ENCODE results near the gene ADRB1.

The ADRB1 gene

DNA sequence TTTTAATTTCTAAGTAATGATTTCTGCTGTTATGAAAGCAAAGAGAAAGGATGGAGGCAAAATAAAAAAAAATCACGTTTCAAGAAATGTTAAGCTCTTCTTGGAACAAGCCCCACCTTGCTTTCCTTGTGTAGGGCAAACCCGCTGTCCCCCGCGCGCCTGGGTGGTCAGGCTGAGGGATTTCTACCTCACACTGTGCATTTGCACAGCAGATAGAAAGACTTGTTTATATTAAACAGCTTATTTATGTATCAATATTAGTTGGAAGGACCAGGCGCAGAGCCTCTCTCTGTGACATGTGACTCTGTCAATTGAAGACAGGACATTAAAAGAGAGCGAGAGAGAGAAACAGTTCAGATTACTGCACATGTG is 2.4 kb downstream of the ADRB1 start:
- H2BK120ac ChIP-seq (ENCODE audit: low read depth, low read length): no peak overlapping the region
- peaks cover 22 to 93% (median 44%) of the 10 kb centered on the region in 3 experiments for H3K27me3 ChIP-seq (ENCODE audit: control insufficient read depth in 3 of 3, insufficient read depth in 3 of 3, low read depth in 1 of 3, low read length in 3 of 3)
- H3K14ac ChIP-seq (ENCODE audit: low read length): no peak overlapping the region
- H3K4me2 ChIP-seq (ENCODE audit: insufficient read depth, low read length, poor library complexity, severe bottlenecking): no peak overlapping the region
- no peaks in the 10 kb centered on the region for H3K36me3 ChIP-seq (replicated peaks in 1 of 2; ENCODE audit: control insufficient read depth in 2 of 2, insufficient read depth in 2 of 2, low read length in 2 of 2)
- H2AFZ ChIP-seq (ENCODE audit: low read length): no peak overlapping the region
- no peak overlapping the region for H3K9ac ChIP-seq (ENCODE audit: low read depth, low read length, poor library complexity)
- no peak overlapping the region for H2AK5ac ChIP-seq (ENCODE audit: low read depth, low read length)
- no peak overlapping the region for H3K4me3 ChIP-seq (ENCODE audit: low read length in 2 of 2)
- H3K79me1 ChIP-seq (ENCODE audit: low read depth, low read length): peaks cover 3% of the 10 kb centered on the region
- H2BK12ac ChIP-seq (ENCODE audit: low read length): no peak overlapping the region
- no peak overlapping the region for H3K27ac ChIP-seq (replicated peaks; ENCODE audit: low read length)
- H3K18ac ChIP-seq (ENCODE audit: low read length): no peak overlapping the region
- H4K8ac ChIP-seq (ENCODE audit: low read depth, low read length): no peak overlapping the region
- H3K4me1 ChIP-seq (ENCODE audit: control insufficient read depth in 2 of 2, insufficient read depth in 1 of 2, low read depth in 1 of 2, low read length in 2 of 2): peaks cover 4 to 6% of the 10 kb centered on the region in 2 donors
- no peak for DNase-seq (ENCODE audit: low spot score)
- no peak overlapping the region for H4K91ac ChIP-seq (ENCODE audit: low read depth, low read length, poor library complexity)
- WGBS, 2 donors (ENCODE audit: extremely low coverage in 2 of 2, insufficient read length in 2 of 2, insufficient replicate concordance in 1 of 2): no CpG with 5 or more reads among the region's 7 CpGs
- peaks cover 0 to 7% of the 10 kb centered on the region in 2 donors for H3K9me3 ChIP-seq (replicated peaks in 1 of 2; ENCODE audit: control insufficient read depth in 2 of 2, insufficient read depth in 1 of 2, low read depth in 1 of 2, low read length in 2 of 2)
- no peak overlapping the region for H2BK15ac ChIP-seq (ENCODE audit: low read length)
- H3K23ac ChIP-seq (ENCODE audit: low read depth, low read length, poor library complexity): no peak overlapping the region
- no peak overlapping the region for H3K4ac ChIP-seq (ENCODE audit: low read length)
- no peak overlapping the region for H2BK5ac ChIP-seq (ENCODE audit: low read length)

DNA sequence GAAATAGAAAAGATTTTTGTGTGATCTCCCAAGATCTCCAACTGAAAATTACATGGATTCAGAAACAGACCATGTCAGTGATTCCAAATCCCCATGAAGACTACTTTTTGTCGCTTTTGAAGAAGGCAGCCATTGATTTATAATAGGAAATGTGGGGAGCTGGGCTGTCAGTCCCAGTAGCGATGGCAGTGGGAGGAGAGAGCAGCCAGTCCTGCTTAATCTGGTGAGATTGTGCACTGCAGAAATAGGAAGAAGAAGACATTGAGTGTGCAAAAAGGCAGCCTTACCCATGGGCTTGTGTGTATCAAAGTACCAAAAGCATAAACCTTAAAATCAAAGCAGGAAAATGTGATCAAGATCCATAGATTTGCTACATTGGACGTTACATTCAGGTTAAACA is 4.8 kb downstream of the ADRB1 start:
- Histone ChIP-seq H3K36me3 (replicated peaks in 1 of 2; ENCODE audit: control insufficient read depth in 2 of 2, insufficient read depth in 2 of 2, low read length in 2 of 2) (no peaks in the 10 kb centered on the region), H3K27me3 (ENCODE audit: control insufficient read depth in 3 of 3, insufficient read depth in 3 of 3, low read depth in 1 of 3, low read length in 3 of 3) (peaks cover 19 to 83% (median 33%) of the 10 kb centered on the region in 3 experiments), H2BK120ac (ENCODE audit: low read depth, low read length) (no peak overlapping the region), H3K4me2 (ENCODE audit: insufficient read depth, low read length, poor library complexity, severe bottlenecking) (no peak overlapping the region), H3K9ac (ENCODE audit: low read depth, low read length, poor library complexity) (no peak overlapping the region), H3K23ac (ENCODE audit: low read depth, low read length, poor library complexity) (no peak overlapping the region), H3K4me1 (ENCODE audit: control insufficient read depth in 2 of 2, insufficient read depth in 1 of 2, low read depth in 1 of 2, low read length in 2 of 2) (peaks cover 4 to 6% of the 10 kb centered on the region in 2 donors), H2AFZ (ENCODE audit: low read length) (no peak overlapping the region), H4K8ac (ENCODE audit: low read depth, low read length) (no peak overlapping the region), H3K4ac (ENCODE audit: low read length) (no peak overlapping the region), H2BK5ac (ENCODE audit: low read length) (no peak overlapping the region), H3K27ac (replicated peaks; ENCODE audit: low read length) (no peak overlapping the region), H2AK5ac (ENCODE audit: low read depth, low read length) (no peak overlapping the region), H2BK12ac (ENCODE audit: low read length) (no peak overlapping the region), H3K14ac (ENCODE audit: low read length) (no peak overlapping the region), H3K79me1 (ENCODE audit: low read depth, low read length) (peaks cover 3% of the 10 kb centered on the region), H2BK15ac (ENCODE audit: low read length) (no peak overlapping the region), H3K18ac (ENCODE audit: low read length) (no peak overlapping the region), H3K9me3 (replicated peaks in 1 of 2; ENCODE audit: control insufficient read depth in 2 of 2, insufficient read depth in 1 of 2, low read depth in 1 of 2, low read length in 2 of 2) (peaks cover 0 to 7% of the 10 kb centered on the region in 2 donors), H3K4me3 (ENCODE audit: low read length in 2 of 2) (no peak overlapping the region), H4K91ac (ENCODE audit: low read depth, low read length, poor library complexity) (no peak overlapping the region)
- WGBS, 2 donors (ENCODE audit: extremely low coverage in 2 of 2, insufficient read length in 2 of 2, insufficient replicate concordance in 1 of 2): no CpG with 5 or more reads among the region's 3 CpGs
- no peak for DNase-seq (ENCODE audit: low spot score)

DNA sequence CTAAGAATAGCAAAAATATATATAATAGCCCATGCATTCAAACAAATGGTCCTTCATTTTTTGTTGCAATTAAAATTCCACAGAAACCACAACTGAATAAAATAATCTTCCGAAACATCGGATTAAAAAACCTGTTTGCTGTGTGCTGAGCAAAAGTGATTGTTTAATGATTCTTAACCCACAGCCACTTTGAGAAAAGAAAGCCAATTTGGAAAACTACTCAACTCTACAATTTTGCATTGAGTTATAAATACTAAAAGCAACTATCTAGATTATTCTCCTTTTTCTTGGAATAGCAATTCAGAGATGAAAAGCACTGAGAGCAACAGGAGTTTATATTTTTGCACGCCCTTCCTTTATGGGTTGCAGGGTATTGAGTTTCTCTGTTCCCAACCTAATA is 8.0 kb downstream of the ADRB1 start:
- peaks cover 2 to 68% (median 5%) of the 10 kb centered on the region in 3 experiments for H3K27me3 ChIP-seq (ENCODE audit: control insufficient read depth in 3 of 3, insufficient read depth in 3 of 3, low read depth in 1 of 3, low read length in 3 of 3)
- H2BK15ac ChIP-seq (ENCODE audit: low read length): no peak overlapping the region
- H2BK12ac ChIP-seq (ENCODE audit: low read length): no peak overlapping the region
- no peak overlapping the region for H2AFZ ChIP-seq (ENCODE audit: low read length)
- no peaks in the 10 kb centered on the region for H3K36me3 ChIP-seq (replicated peaks in 1 of 2; ENCODE audit: control insufficient read depth in 2 of 2, insufficient read depth in 2 of 2, low read length in 2 of 2)
- no peaks in the 10 kb centered on the region for H3K79me1 ChIP-seq (ENCODE audit: low read depth, low read length)
- H3K18ac ChIP-seq (ENCODE audit: low read length): no peak overlapping the region
- no peak overlapping the region for H4K8ac ChIP-seq (ENCODE audit: low read depth, low read length)
- no peak overlapping the region for H2BK120ac ChIP-seq (ENCODE audit: low read depth, low read length)
- H3K4me3 ChIP-seq (ENCODE audit: low read length in 2 of 2): no peak overlapping the region
- no peak overlapping the region for H2BK5ac ChIP-seq (ENCODE audit: low read length)
- no peak overlapping the region for H3K23ac ChIP-seq (ENCODE audit: low read depth, low read length, poor library complexity)
- H3K4ac ChIP-seq (ENCODE audit: low read length): no peak overlapping the region
- no peak overlapping the region for H3K4me2 ChIP-seq (ENCODE audit: insufficient read depth, low read length, poor library complexity, severe bottlenecking)
- H3K9ac ChIP-seq (ENCODE audit: low read depth, low read length, poor library complexity): no peak overlapping the region
- no peak overlapping the region for H3K14ac ChIP-seq (ENCODE audit: low read length)
- WGBS, 2 donors (ENCODE audit: extremely low coverage in 2 of 2, insufficient read length in 2 of 2, insufficient replicate concordance in 1 of 2): no CpG with 5 or more reads among the region's 3 CpGs
- H2AK5ac ChIP-seq (ENCODE audit: low read depth, low read length): no peak overlapping the region
- H3K4me1 ChIP-seq (ENCODE audit: control insufficient read depth in 2 of 2, insufficient read depth in 1 of 2, low read depth in 1 of 2, low read length in 2 of 2): no peaks in the 10 kb centered on the region
- H3K27ac ChIP-seq (replicated peaks; ENCODE audit: low read length): no peak overlapping the region
- H4K91ac ChIP-seq (ENCODE audit: low read depth, low read length, poor library complexity): no peak overlapping the region
- DNase-seq (ENCODE audit: low spot score): no peak
- no peaks in the 10 kb centered on the region for H3K9me3 ChIP-seq (replicated peaks in 1 of 2; ENCODE audit: control insufficient read depth in 2 of 2, insufficient read depth in 1 of 2, low read depth in 1 of 2, low read length in 2 of 2)

DNA sequence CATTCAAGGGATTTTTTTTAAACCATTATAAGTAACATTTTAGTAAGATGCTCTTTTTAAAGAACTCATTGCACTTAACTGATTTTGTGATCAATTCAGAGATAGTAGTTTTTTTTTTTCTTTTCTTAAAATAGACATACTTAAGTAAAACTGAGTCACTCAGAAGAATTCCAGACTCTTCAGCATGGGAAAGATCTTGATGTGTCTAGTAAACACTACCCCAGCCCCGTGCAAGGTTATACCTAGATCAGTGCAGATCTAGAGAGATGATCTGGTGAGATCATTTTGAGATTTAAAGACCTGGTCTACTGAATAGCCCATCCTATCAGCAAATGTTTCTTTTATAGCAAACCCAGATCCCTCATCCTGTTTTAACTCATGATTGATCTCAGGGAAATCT is 8.6 kb downstream of the ADRB1 start:
- H3K36me3 ChIP-seq (replicated peaks in 1 of 2; ENCODE audit: control insufficient read depth in 2 of 2, insufficient read depth in 2 of 2, low read length in 2 of 2): no peaks in the 10 kb centered on the region

More for the DNA sequence above, 8.6 kb downstream of the ADRB1 start:
- no peaks in the 10 kb centered on the region for H3K9me3 ChIP-seq (replicated peaks in 1 of 2; ENCODE audit: control insufficient read depth in 2 of 2, insufficient read depth in 1 of 2, low read depth in 1 of 2, low read length in 2 of 2)
- no CpG with 5 or more reads among the region's 1 CpG for WGBS, 2 donors (ENCODE audit: extremely low coverage in 2 of 2, insufficient read length in 2 of 2, insufficient replicate concordance in 1 of 2)
- no peak overlapping the region for H4K8ac ChIP-seq (ENCODE audit: low read depth, low read length)
- no peak overlapping the region for H3K27ac ChIP-seq (replicated peaks; ENCODE audit: low read length)
- H2AFZ ChIP-seq (ENCODE audit: low read length): no peak overlapping the region
- H3K79me1 ChIP-seq (ENCODE audit: low read depth, low read length): no peaks in the 10 kb centered on the region
- H3K23ac ChIP-seq (ENCODE audit: low read depth, low read length, poor library complexity): no peak overlapping the region
- H3K4me1 ChIP-seq (ENCODE audit: control insufficient read depth in 2 of 2, insufficient read depth in 1 of 2, low read depth in 1 of 2, low read length in 2 of 2): no peaks in the 10 kb centered on the region
- no peak overlapping the region for H2BK5ac ChIP-seq (ENCODE audit: low read length)
- H2AK5ac ChIP-seq (ENCODE audit: low read depth, low read length): no peak overlapping the region
- H2BK15ac ChIP-seq (ENCODE audit: low read length): no peak overlapping the region
- H3K4ac ChIP-seq (ENCODE audit: low read length): no peak overlapping the region
- DNase-seq (ENCODE audit: low spot score): no peak
- no peak overlapping the region for H3K4me2 ChIP-seq (ENCODE audit: insufficient read depth, low read length, poor library complexity, severe bottlenecking)
- H3K9ac ChIP-seq (ENCODE audit: low read depth, low read length, poor library complexity): no peak overlapping the region
- H3K18ac ChIP-seq (ENCODE audit: low read length): no peak overlapping the region
- H2BK120ac ChIP-seq (ENCODE audit: low read depth, low read length): no peak overlapping the region
- H3K14ac ChIP-seq (ENCODE audit: low read length): no peak overlapping the region
- H4K91ac ChIP-seq (ENCODE audit: low read depth, low read length, poor library complexity): no peak overlapping the region
- H3K4me3 ChIP-seq (ENCODE audit: low read length in 2 of 2): no peak overlapping the region
- H3K27me3 ChIP-seq (ENCODE audit: control insufficient read depth in 3 of 3, insufficient read depth in 3 of 3, low read depth in 1 of 3, low read length in 3 of 3): peaks cover 0 to 68% (median 0%) of the 10 kb centered on the region in 3 experiments
- H2BK12ac ChIP-seq (ENCODE audit: low read length): no peak overlapping the region

Data from neuronal stem cell (in vitro differentiated cells).